Muscle layer of duodenum (tissue), 2 donors: ENCODE measurements around the gene TOP2A.
"Not testable (repeated sequence)": the region's sequence is repeated elsewhere in the genome, so short reads cannot be mapped to it uniquely, and the experiment has no call there.

Experiments used
- H3K27ac ChIP-seq: one replicate; pipeline ENCODE4 v1.7.0; 2013; ENCODE audit warnings: mild to moderate bottlenecking, low read length
- H3K27me3 ChIP-seq: one replicate; pipeline ENCODE4 v1.7.0; 2013; ENCODE audit warnings: low read depth, mild to moderate bottlenecking, control low read depth, low read length
- H3K36me3 ChIP-seq, 2 donors: one replicate each; pipeline ENCODE4 v1.7.0; 2013; ENCODE audit warnings: low read length in 2 of 2, control low read depth in 1 of 2, mild to moderate bottlenecking in 1 of 2; ENCODE audit not compliant: insufficient read depth in 2 of 2, control insufficient read depth in 1 of 2
- H3K4me1 ChIP-seq, 2 donors: one replicate each; pipeline ENCODE4 v1.7.0; 2013; ENCODE audit warnings: low read length in 2 of 2, mild to moderate bottlenecking in 2 of 2, control low read depth in 1 of 2, moderate library complexity in 1 of 2; ENCODE audit not compliant: insufficient read depth in 2 of 2, control insufficient read depth in 1 of 2
- H3K4me3 ChIP-seq, 2 donors: one replicate each; pipeline ENCODE4 v1.7.0; 2013; ENCODE audit warnings: low read length in 2 of 2, low read depth in 1 of 2, mild to moderate bottlenecking in 1 of 2
- H3K9me3 ChIP-seq, 2 donors: one replicate each; pipeline ENCODE4 v1.7.0; 2013; ENCODE audit warnings: low read length in 2 of 2, control low read depth in 1 of 2, mild to moderate bottlenecking in 1 of 2; ENCODE audit not compliant: control insufficient read depth in 1 of 2
- donor health status: healthy.

TOP2A gene

GRCh38 chr17:40422990-40423633 is 5.4 kb upstream of the TOP2A start:
- no peaks in the 10 kb centered on the region for H3K9me3 ChIP-seq
- no peak overlapping the region for H3K4me3 ChIP-seq
- H3K36me3 ChIP-seq, result no peaks in the 10 kb centered on the region
- H3K4me1 ChIP-seq, result peaks cover 0 to 5% of the 10 kb centered on the region in 2 donors
- no peaks in the 10 kb centered on the region for H3K27me3 ChIP-seq
- no peak overlapping the region for H3K27ac ChIP-seq

- H3K4me1 ChIP-seq, result peaks cover 0 to 11% of the 10 kb centered on the region in 2 donors
- H3K27me3 ChIP-seq, result no peaks in the 10 kb centered on the region
- no peaks in the 10 kb centered on the region for H3K9me3 ChIP-seq
- H3K36me3 ChIP-seq, result no peaks in the 10 kb centered on the region
- H3K27ac ChIP-seq, result no peak overlapping the region
- no peak overlapping the region for H3K4me3 ChIP-seq
Measured at GRCh38 chr17:40419559-40420331, 2.0 kb upstream of the TOP2A start.

- Histone ChIP-seq H3K4me1 (peaks cover 0 to 11% of the 10 kb centered on the region in 2 donors), H3K27ac (peak overlapping the region; percentile 64), H3K9me3 (no peaks in the 10 kb centered on the region)
Measured at GRCh38 chr17:40418428-40418706, 671 bp upstream of the TOP2A start.

GRCh38 chr17:40417258-40417608 is 463 bp downstream of the TOP2A start:
- peak overlapping the region; percentile 74 to 81 for H3K4me3 ChIP-seq
- no peaks in the 10 kb centered on the region for H3K27me3 ChIP-seq
- H3K4me1 ChIP-seq, result peaks cover 0 to 6% of the 10 kb centered on the region in 2 donors
- H3K27ac ChIP-seq, result peak overlapping the region; percentile 36
- H3K9me3 ChIP-seq, result no peaks in the 10 kb centered on the region
- H3K36me3 ChIP-seq, result no peaks in the 10 kb centered on the region

More at GRCh38 chr17:40418428-40418706, 671 bp upstream of the TOP2A start:
- no peaks in the 10 kb centered on the region for H3K36me3 ChIP-seq
- H3K27me3 ChIP-seq, result no peaks in the 10 kb centered on the region
- H3K4me3 ChIP-seq, result peak overlapping the region; percentile 74 to 81

- Histone ChIP-seq H3K4me1 (peaks cover 0 to 6% of the 10 kb centered on the region in 2 donors), H3K27me3 (no peaks in the 10 kb centered on the region), H3K9me3 (no peaks in the 10 kb centered on the region), H3K27ac (peak overlapping the region; percentile 36), H3K4me3 (peak overlapping the region in 1 of 2 donors; percentile 81), H3K36me3 (no peaks in the 10 kb centered on the region)
Measured at GRCh38 chr17:40416671-40417070, 1.0 kb downstream of the TOP2A start.

- Histone ChIP-seq H3K27me3 (no peaks in the 10 kb centered on the region), H3K36me3 (no peaks in the 10 kb centered on the region), H3K27ac (no peak overlapping the region), H3K9me3 (no peaks in the 10 kb centered on the region), H3K4me3 (no peak overlapping the region), H3K4me1 (peaks cover 0 to 6% of the 10 kb centered on the region in 2 donors)
Measured at GRCh38 chr17:40415390-40415789, 2.3 kb downstream of the TOP2A start.

GRCh38 chr17:40414312-40414711 is 3.4 kb downstream of the TOP2A start:
- H3K27ac ChIP-seq, H3K4me3 ChIP-seq, H3K27me3 ChIP-seq, H3K36me3 ChIP-seq, H3K4me1 ChIP-seq, H3K9me3 ChIP-seq: not testable (repeated sequence)

- Histone ChIP-seq H3K4me3 (no peak overlapping the region), H3K4me1 (peaks cover 0 to 6% of the 10 kb centered on the region in 2 donors), H3K27me3 (no peaks in the 10 kb centered on the region), H3K9me3 (no peaks in the 10 kb centered on the region), H3K27ac (no peak overlapping the region), H3K36me3 (no peaks in the 10 kb centered on the region)
Measured at GRCh38 chr17:40412880-40413279, 4.8 kb downstream of the TOP2A start.

- Histone ChIP-seq H3K36me3 (no peaks in the 10 kb centered on the region), H3K27ac (no peak overlapping the region), H3K9me3 (no peaks in the 10 kb centered on the region), H3K4me1 (no peaks in the 10 kb centered on the region), H3K27me3 (no peaks in the 10 kb centered on the region), H3K4me3 (no peak overlapping the region)
Measured at GRCh38 chr17:40411821-40412220, 5.9 kb downstream of the TOP2A start.

- no peak overlapping the region for H3K4me3 ChIP-seq
- H3K36me3 ChIP-seq, result no peaks in the 10 kb centered on the region
Measured at GRCh38 chr17:40410082-40410481, 7.6 kb downstream of the TOP2A start.

GRCh38 chr17:40409540-40409939 is 8.2 kb downstream of the TOP2A start:
- not testable (repeated sequence) for H3K36me3 ChIP-seq, H3K4me1 ChIP-seq, H3K4me3 ChIP-seq, H3K27me3 ChIP-seq, H3K27ac ChIP-seq, H3K9me3 ChIP-seq

More at GRCh38 chr17:40410082-40410481, 7.6 kb downstream of the TOP2A start:
- Histone ChIP-seq H3K27ac (no peak overlapping the region), H3K27me3 (no peaks in the 10 kb centered on the region), H3K9me3 (no peaks in the 10 kb centered on the region), H3K4me1 (no peaks in the 10 kb centered on the region)

- H3K4me3 ChIP-seq, result no peak overlapping the region
- no peaks in the 10 kb centered on the region for H3K36me3 ChIP-seq
- no peaks in the 10 kb centered on the region for H3K4me1 ChIP-seq
- no peaks in the 10 kb centered on the region for H3K9me3 ChIP-seq
- H3K27me3 ChIP-seq, result no peaks in the 10 kb centered on the region
- no peak overlapping the region for H3K27ac ChIP-seq
Measured at GRCh38 chr17:40407460-40407859, 10.2 kb downstream of the TOP2A start.
